HCT116 (cell line): ENCODE results near the gene TNFAIP3. TPM values are rescaled to one million over a fixed set of nuclear protein-coding genes. Genes with fewer than 3 reads are reported as not detected.
"Not testable (repeated sequence)": the region's sequence is repeated elsewhere in the genome, so short reads cannot be mapped to it uniquely, and the experiment has no call there.

Experiments used
- ATAC-seq: fragments of 200-7000 bp; cut with Tn5 transposase; 2 replicates; pipeline ENCODE4 v1.9.1; 2020; ENCODE audit warnings: mild to moderate bottlenecking, moderate library complexity
- BruUV-seq: library from RNA; stranded (reverse); fragments of 400-500 nt; replicated peaks from 2 replicates; lab custom pipeline; 2021; lab: Mats Ljungman, UMichigan
- CTCF ChIA-PET: fragments of 300-600 bp; sonication (Branson Sonifier 250); formaldehyde crosslinking; loops from one replicate; lab custom pipeline; 2021; ENCODE audit warnings: antibody characterized with exemption; lab: Charles Lee
- POLR2A ChIA-PET: fragments of 300-600, 350-600 bp; sonication (Branson Sonifier 250); formaldehyde crosslinking; loops from one replicate; lab custom pipeline; 2021; ENCODE audit warnings: antibody characterized with exemption; lab: Charles Lee
- RAD21 ChIA-PET, 2 experiments: fragments of 300-600 bp; sonication (Branson Sonifier 250); formaldehyde crosslinking; loops; one replicate each; lab custom pipeline; 2023; ENCODE audit warnings: low total read pairs in 2 of 2; ENCODE audit not compliant: uncharacterized antibody in 2 of 2, unreplicated experiment in 2 of 2, low non-redundant PET in 1 of 2; lab: Charles Lee
- DNase-seq: peaks from one replicate; pipeline ENCODE4 v3.0.0-alpha.2; 2010; ENCODE audit warnings: low read depth, low spot score
- H2AFZ ChIP-seq: fragments of 200-600 bp; shearing (Covaris generic), sonication (generic); 2 replicates; pipeline ENCODE4 v1.6.1; 2017; ENCODE audit warnings: low read depth, mixed run types, mixed read lengths, antibody characterized with exemption, low read length; ENCODE audit not compliant: poor library complexity, severe bottlenecking
- H3K27ac ChIP-seq: 2 replicates; pipeline ENCODE4 v1.5.1; 2012; ENCODE audit warnings: low read depth, low read length
- H3K27me3 ChIP-seq: fragments of 200-600 bp; sonication (generic); 2 replicates; pipeline ENCODE4 v1.6.1; 2016; ENCODE audit warnings: mixed run types, low read length, mixed read lengths; ENCODE audit not compliant: insufficient read depth
- H3K36me3 ChIP-seq, 2 experiments: fragments of 200-500 bp in 1 of 2; fragments of 200-600 bp in 1 of 2; sonication (Bioruptor generic) in 1 of 2; sonication (generic) in 1 of 2; 2 replicates each; pipeline versions ENCODE4 v1.5.1 to v1.6.1; 2014 to 2016; ENCODE audit warnings: low read length in 2 of 2, inconsistent platforms in 1 of 2, mixed read lengths in 1 of 2, mixed run types in 1 of 2; ENCODE audit not compliant: insufficient read depth in 2 of 2, control insufficient read depth in 1 of 2
- H3K4me1 ChIP-seq, 2 experiments: fragments of 200-600 bp in 1 of 2; sonication (generic) in 1 of 2; 2 replicates each; pipeline versions ENCODE4 v1.5.1 to v1.6.1; 2012 to 2017; ENCODE audit warnings: low read length in 2 of 2, inconsistent platforms in 1 of 2, mild to moderate bottlenecking in 1 of 2, mixed read lengths in 1 of 2, mixed run types in 1 of 2, moderate library complexity in 1 of 2; ENCODE audit not compliant: insufficient read depth in 2 of 2, control insufficient read depth in 1 of 2
- H3K4me2 ChIP-seq: fragments of 200-600 bp; sonication (generic); 2 replicates; pipeline ENCODE4 v1.6.1; 2017; ENCODE audit warnings: mixed run types, low read length, mixed read lengths
- H3K4me3 ChIP-seq, 2 experiments: fragments of 200-600 bp in 1 of 2; sonication (generic) in 1 of 2; replicated peaks in 1 of 2; 2 replicates each; pipeline ENCODE4 v1.5.1; 2011 to 2016; ENCODE audit warnings: low read length in 2 of 2, control low read depth in 1 of 2, low read depth in 1 of 2, mild to moderate bottlenecking in 1 of 2, mixed read lengths in 1 of 2, mixed run types in 1 of 2
- H3K79me2 ChIP-seq: fragments of 200-600 bp; sonication (generic); 2 replicates; pipeline ENCODE4 v1.6.1; 2017; ENCODE audit warnings: mild to moderate bottlenecking, mixed run types, low read length, moderate library complexity, mixed read lengths; ENCODE audit not compliant: insufficient read depth
- H3K9ac ChIP-seq: fragments of 200-600 bp; sonication (generic); 2 replicates; pipeline ENCODE4 v1.6.1; 2016; ENCODE audit warnings: low read length, mixed read lengths
- H3K9me2 ChIP-seq: fragments of 200-600 bp; sonication (generic), shearing (Covaris generic); 2 replicates; pipeline ENCODE4 v1.6.1; 2017; ENCODE audit warnings: mixed run types, mild to moderate bottlenecking, moderate library complexity; ENCODE audit not compliant: insufficient read depth
- H3K9me3 ChIP-seq, 2 experiments: fragments of 200-500 bp in 1 of 2; fragments of 200-600 bp in 1 of 2; sonication (Bioruptor generic) in 1 of 2; sonication (generic) in 1 of 2; 2 replicates each; pipeline ENCODE4 v1.6.1; 2014 to 2017; ENCODE audit warnings: low read length in 2 of 2, mixed read lengths in 2 of 2, inconsistent platforms in 1 of 2, low read depth in 1 of 2, mild to moderate bottlenecking in 1 of 2, mixed run types in 1 of 2, moderate library complexity in 1 of 2; ENCODE audit not compliant: control insufficient read depth in 1 of 2, insufficient read depth in 1 of 2
- H4K20me1 ChIP-seq: fragments of 200-600 bp; sonication (generic), shearing (Covaris generic); 2 replicates; pipeline ENCODE4 v1.6.1; 2017; ENCODE audit warnings: mixed run types, mild to moderate bottlenecking, moderate library complexity; ENCODE audit not compliant: insufficient read depth
- ELF1 ChIP-seq: IDR thresholded peaks from 2 replicates; pipeline ENCODE4 v1.6.1; 2012; ENCODE audit warnings: low read depth, borderline replicate concordance
- EZH2 ChIP-seq: fragments of 200-600 bp; sonication (generic); IDR thresholded peaks from 2 replicates; pipeline ENCODE4 v1.6.1; 2017; ENCODE audit warnings: antibody characterized with exemption, mixed run types
- RAD21 ChIP-seq: IDR thresholded peaks from 2 replicates; pipeline ENCODE4 v1.6.1; 2012; ENCODE audit warnings: low read depth, mild to moderate bottlenecking
- SRF ChIP-seq: IDR thresholded peaks from 2 replicates; pipeline ENCODE4 v1.6.1; 2012; ENCODE audit warnings: low read depth
- intact Hi-C: fragments of 100-400 bp; cut with micrococcal nuclease; formaldehyde crosslinking; loops from 2 replicates; pipeline ENCODE4 v1.10.0; 2022
- total RNA-seq: library from RNA; stranded (reverse); gene quantifications from one replicate; pipeline ENCODE4 v1.2.1, GENCODE V29; 2021; ENCODE audit not compliant: unreplicated experiment

Gene TNFAIP3
- total RNA-seq, 1 experiment from 2014 or later: 4.4 TPM

DNA sequence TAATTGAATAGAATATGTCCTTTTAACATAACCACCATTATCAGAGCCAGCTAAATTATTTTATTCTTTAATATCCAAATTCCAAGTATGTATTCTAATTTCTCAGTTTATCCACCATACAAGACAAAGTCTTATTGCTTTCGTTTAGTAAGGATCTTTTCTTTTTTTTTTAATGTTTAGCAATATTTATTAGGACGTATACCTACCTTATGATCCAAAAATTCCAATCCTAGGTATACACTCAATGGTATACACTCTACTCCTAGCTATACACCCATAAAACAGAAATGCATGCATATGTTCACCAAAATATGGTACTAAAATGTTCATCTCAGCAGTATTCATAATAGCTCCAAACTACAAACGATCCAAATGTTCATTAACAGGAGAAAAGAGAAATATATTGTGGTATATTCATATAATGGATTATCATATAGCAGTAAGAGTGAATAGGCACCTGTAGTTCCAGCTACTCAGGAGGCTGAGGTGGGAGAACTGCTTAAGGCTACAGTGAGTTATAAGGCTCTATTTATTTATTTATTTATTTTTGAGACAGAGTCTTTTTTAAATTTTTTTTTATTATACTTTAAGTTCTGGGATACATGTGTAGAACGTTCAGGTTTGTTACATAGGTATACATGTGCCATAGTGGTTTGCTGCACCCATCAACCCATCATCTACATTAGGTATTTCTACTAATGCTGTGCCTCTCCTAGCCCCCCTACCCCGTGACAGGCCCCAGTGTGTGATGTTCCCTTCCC lies 17.3 kb downstream of the TNFAIP3 start:
- Histone ChIP-seq H3K36me3 (peaks cover 0 to 3% of the 10 kb centered on the region in 2 experiments; a peak in 2 of 4 replicates), H3K27ac (no peak overlapping the region), H2AFZ (no peak overlapping the region), H3K9ac (no peak overlapping the region), H3K9me3 (no peaks in the 10 kb centered on the region), H3K27me3 (no peaks in the 10 kb centered on the region), H3K79me2 (no peaks in the 10 kb centered on the region), H3K4me1 (no peaks in the 10 kb centered on the region), H3K4me2 (no peak overlapping the region), H4K20me1 (no peaks in the 10 kb centered on the region), H3K4me3 (no peak overlapping the region), H3K9me2 (no peaks in the 10 kb centered on the region)
- TF ChIP-seq ELF1 (no peak), EZH2 (no peak), SRF (no peak), RAD21 (no peak)
- CTCF ChIA-PET: no interaction called here
- RAD21 ChIA-PET: no interaction called here
- POLR2A ChIA-PET: interaction anchor here (0.7 kb wide), 1 partner anchor 889 kb away, joined by 3 read pairs; no protein-coding TSS in a partner anchor
- intact Hi-C loops: no loop called here
- DNase-seq: no peak
- BruUV-seq: no TSS peak
- no peak for ATAC-seq

DNA sequence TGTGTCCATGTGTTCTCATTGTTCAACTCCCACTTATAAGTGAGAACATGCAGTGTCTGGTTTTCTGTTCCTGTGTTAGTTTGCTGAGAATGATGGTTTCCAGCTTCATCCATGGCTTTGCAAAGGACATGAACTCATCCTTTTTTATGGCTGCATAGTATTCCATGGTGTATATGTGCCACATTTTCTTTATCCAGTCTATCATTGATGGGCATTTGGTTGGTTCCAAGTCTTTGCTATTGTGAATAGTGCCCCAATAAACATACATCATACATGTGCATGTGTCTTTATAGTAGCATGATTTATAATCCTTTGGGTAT lies 17.8 kb downstream of the TNFAIP3 start:
- H4K20me1 ChIP-seq, CTCF ChIA-PET, BruUV-seq, H3K27me3 ChIP-seq, H2AFZ ChIP-seq, H3K27ac ChIP-seq, H3K4me3 ChIP-seq, H3K36me3 ChIP-seq, DNase-seq, ATAC-seq, H3K4me1 ChIP-seq, H3K9me3 ChIP-seq, H3K9me2 ChIP-seq, H3K4me2 ChIP-seq, RAD21 ChIA-PET, intact Hi-C loops, H3K79me2 ChIP-seq, H3K9ac ChIP-seq: not testable (repeated sequence)
- POLR2A ChIA-PET: interaction anchor here (0.7 kb wide), 1 partner anchor 888 kb away, joined by 3 read pairs; no protein-coding TSS in a partner anchor

DNA sequence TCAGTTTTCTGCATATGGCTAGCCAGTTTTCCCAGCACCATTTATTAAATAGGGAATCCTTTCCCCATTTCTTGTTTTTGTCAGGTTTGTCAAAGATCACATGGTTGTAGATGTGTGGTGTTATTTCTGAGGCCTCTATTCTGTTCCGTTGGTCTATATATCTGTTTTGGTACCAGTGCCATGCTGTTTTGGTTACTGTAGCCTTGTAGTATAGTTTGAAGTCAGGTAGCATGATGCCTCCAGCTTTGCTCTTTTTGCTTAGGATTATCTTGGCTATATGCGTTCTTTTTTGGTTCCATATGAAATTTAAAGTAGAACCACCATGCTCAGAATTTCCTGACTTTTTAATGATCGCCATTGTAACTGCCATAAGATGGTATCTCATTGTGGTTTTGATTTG lies 19.2 kb downstream of the TNFAIP3 start:
- DNase-seq, RAD21 ChIA-PET, H3K4me2 ChIP-seq, CTCF ChIA-PET, H3K9me3 ChIP-seq, H3K9me2 ChIP-seq, H3K27me3 ChIP-seq, H3K4me3 ChIP-seq, H3K79me2 ChIP-seq, POLR2A ChIA-PET, H2AFZ ChIP-seq, H4K20me1 ChIP-seq, H3K9ac ChIP-seq, H3K27ac ChIP-seq, intact Hi-C loops, BruUV-seq, H3K4me1 ChIP-seq, H3K36me3 ChIP-seq, ATAC-seq: not testable (repeated sequence)
